CD4-positive, alpha-beta memory T cell (primary cell): ENCODE data around the gene C1orf159. TPM values are rescaled to one million over a fixed set of nuclear protein-coding genes. Genes with fewer than 3 reads are reported as not detected.
"Not testable (repeated sequence)": the region's sequence is repeated elsewhere in the genome, so short reads cannot be mapped to it uniquely, and the experiment has no call there.

ENCODE experiments used
- CTCF ChIA-PET: fragments of 350-600 bp; sonication (Branson Sonifier 250); formaldehyde crosslinking; loops from one replicate; lab custom pipeline; 2021; ENCODE audit warnings: inconsistent platforms; ENCODE audit not compliant: partially characterized antibody; lab: Charles Lee
- POLR2A ChIA-PET: fragments of 350-600 bp; sonication (Branson Sonifier 250); formaldehyde crosslinking; loops from one replicate; lab custom pipeline; 2021; ENCODE audit not compliant: partially characterized antibody; lab: Charles Lee
- DNase-seq, 5 donors: peaks; one replicate each; pipeline versions ENCODE4 v3.0.0 to v3.0.0-alpha.2; 2020 to 2022; ENCODE audit warnings: mixed read lengths in 1 of 5
- H3K27ac ChIP-seq: one replicate; pipeline ENCODE4 v1.7.0; 2013; ENCODE audit warnings: low read depth, low read length
- H3K27me3 ChIP-seq: 2 replicates; pipeline ENCODE4 v1.7.0; 2013; ENCODE audit warnings: mild to moderate bottlenecking, low read length, moderate library complexity; ENCODE audit not compliant: insufficient read depth
- H3K36me3 ChIP-seq: 2 replicates; pipeline ENCODE4 v1.7.0; 2013; ENCODE audit warnings: mild to moderate bottlenecking, low read length, moderate library complexity; ENCODE audit not compliant: insufficient read depth
- H3K4me1 ChIP-seq: 2 replicates; pipeline ENCODE4 v1.7.0; 2013; ENCODE audit warnings: mild to moderate bottlenecking, low read length, moderate library complexity; ENCODE audit not compliant: insufficient read depth
- H3K4me3 ChIP-seq, 2 donors: one replicate each; pipeline ENCODE4 v1.7.0; 2013; ENCODE audit warnings: low read length in 2 of 2, mild to moderate bottlenecking in 1 of 2
- H3K9me3 ChIP-seq, 2 donors: one replicate each; pipeline ENCODE4 v1.7.0; 2013; ENCODE audit warnings: low read length in 2 of 2, control low read depth in 1 of 2; ENCODE audit not compliant: control insufficient read depth in 1 of 2
- H3K27ac Mint-ChIP-seq, 7 donors: one replicate each; pipeline ENCODE4 v1.8.0; 2020 to 2021; ENCODE audit warnings: mixed read lengths in 7 of 7, mild to moderate bottlenecking in 6 of 7, inconsistent platforms in 3 of 7, moderate library complexity in 3 of 7
- H3K27me3 Mint-ChIP-seq, 2 donors: one replicate each; pipeline ENCODE4 v1.8.0; 2020 to 2021; ENCODE audit warnings: mixed read lengths in 2 of 2
- H3K36me3 Mint-ChIP-seq, 2 donors: one replicate each; pipeline ENCODE4 v1.8.0; 2020 to 2021; ENCODE audit warnings: mixed read lengths in 2 of 2, inconsistent platforms in 1 of 2, mild to moderate bottlenecking in 1 of 2
- H3K4me1 Mint-ChIP-seq, 4 donors: one replicate each; pipeline ENCODE4 v1.8.0; 2020 to 2021; ENCODE audit warnings: mixed read lengths in 4 of 4, mild to moderate bottlenecking in 1 of 4
- H3K4me3 Mint-ChIP-seq, 8 donors: one replicate each; pipeline ENCODE4 v1.8.0; 2020 to 2021; ENCODE audit warnings: mixed read lengths in 8 of 8, mild to moderate bottlenecking in 7 of 8, moderate library complexity in 6 of 8, inconsistent platforms in 3 of 8
- H3K9me3 Mint-ChIP-seq, 8 donors: one replicate each; pipeline ENCODE4 v1.8.0; 2020 to 2021; ENCODE audit warnings: mixed read lengths in 8 of 8, mild to moderate bottlenecking in 5 of 8, inconsistent platforms in 3 of 8, moderate library complexity in 1 of 8
- intact Hi-C: fragments of 100-400 bp; cut with micrococcal nuclease; formaldehyde crosslinking; loops from one replicate; pipeline ENCODE4 v1.15.1; 2023
- polyA plus RNA-seq, 2 donors: library from polyadenylated mRNA; unstranded; fragments of 300-500 nt; fragmentation: Illumina TruSeq; gene quantifications; one replicate each; pipeline ENCODE4 v1.2.3, GENCODE V29; 2021
- total RNA-seq, 2 experiments: library from RNA; stranded (reverse); gene quantifications; one replicate each; pipeline ENCODE4 v1.2.3, GENCODE V29; 2021

The C1orf159 gene
- total and polyA plus RNA-seq, 4 experiments from 2014 or later = 3.8 to 15.1 (median 11.5) TPM

- H3K4me3 Mint-ChIP-seq = no peak overlapping the region
- CTCF ChIA-PET = interaction anchor here (1.0 to 1.7 kb wide), 3 partner anchors 12 to 182 kb away, joined by 3 to 8 read pairs (median 3); no protein-coding TSS in a partner anchor
- POLR2A ChIA-PET = no interaction called here
- H3K27ac Mint-ChIP-seq = no peak overlapping the region
- H3K36me3 Mint-ChIP-seq = peaks cover 6 to 16% of the 10 kb centered on the region in 2 donors
- Histone ChIP-seq H3K9me3 (peaks cover 0 to 4% of the 10 kb centered on the region in 2 donors), H3K36me3 (no peaks in the 10 kb centered on the region), H3K27ac (no peak overlapping the region), H3K27me3 (no peaks in the 10 kb centered on the region), H3K4me1 (peaks cover 3% of the 10 kb centered on the region), H3K4me3 (no peak overlapping the region)
- H3K9me3 Mint-ChIP-seq = peaks cover 0 to 6% (median 3%) of the 10 kb centered on the region in 8 donors
- no peaks in the 10 kb centered on the region for H3K27me3 Mint-ChIP-seq
- peaks cover 4 to 26% (median 12%) of the 10 kb centered on the region in 4 donors for H3K4me1 Mint-ChIP-seq
- intact Hi-C loops = no loop called here
- no peak for DNase-seq
Measured at GRCh38 chr1:1109743-1110142, 6.1 kb downstream of the C1orf159 start.

GRCh38 chr1:1106510-1107221 is 9.2 kb downstream of the C1orf159 start:
- no peak for DNase-seq
- intact Hi-C loops = no loop called here
- Mint-ChIP-seq H3K4me1 (peaks cover 9 to 44% (median 22%) of the 10 kb centered on the region in 4 donors), H3K36me3 (peaks cover 2 to 3% of the 10 kb centered on the region in 2 donors), H3K9me3 (no peaks in the 10 kb centered on the region), H3K27ac (no peak overlapping the region), H3K4me3 (no peak overlapping the region), H3K27me3 (no peaks in the 10 kb centered on the region)
- H3K4me1 ChIP-seq = peaks cover 19% of the 10 kb centered on the region
- ChIA-PET POLR2A (no interaction called here), CTCF (no interaction called here)
- H3K27ac ChIP-seq = no peak overlapping the region
- no peak overlapping the region for H3K4me3 ChIP-seq
- H3K9me3 ChIP-seq = no peaks in the 10 kb centered on the region
- H3K36me3 ChIP-seq = no peaks in the 10 kb centered on the region
- no peaks in the 10 kb centered on the region for H3K27me3 ChIP-seq

- H3K27me3 Mint-ChIP-seq, H3K27me3 ChIP-seq, H3K4me3 ChIP-seq, H3K36me3 Mint-ChIP-seq, H3K36me3 ChIP-seq, H3K9me3 ChIP-seq, CTCF ChIA-PET, DNase-seq, H3K27ac ChIP-seq, intact Hi-C loops: not testable (repeated sequence)
- Mint-ChIP-seq H3K4me3 (peak overlapping the region in 4 of 8 donors; percentile 7 to 41 (median 18)), H3K4me1 (peaks cover 15 to 59% (median 35%) of the 10 kb centered on the region in 4 donors), H3K27ac (peak overlapping the region in 2 of 7 donors; percentile 21 to 78), H3K9me3 (peaks cover 0 to 12% (median 9%) of the 10 kb centered on the region in 8 donors)
- POLR2A ChIA-PET = interaction anchor here (0.9 kb wide), 1 partner anchor 12 kb away, joined by 3 read pairs; the partner anchor contains the start of gene C1orf159
- peaks cover 33% of the 10 kb centered on the region for H3K4me1 ChIP-seq
Measured at GRCh38 chr1:1104152-1104551, 11.7 kb downstream of the C1orf159 start.

DNA sequence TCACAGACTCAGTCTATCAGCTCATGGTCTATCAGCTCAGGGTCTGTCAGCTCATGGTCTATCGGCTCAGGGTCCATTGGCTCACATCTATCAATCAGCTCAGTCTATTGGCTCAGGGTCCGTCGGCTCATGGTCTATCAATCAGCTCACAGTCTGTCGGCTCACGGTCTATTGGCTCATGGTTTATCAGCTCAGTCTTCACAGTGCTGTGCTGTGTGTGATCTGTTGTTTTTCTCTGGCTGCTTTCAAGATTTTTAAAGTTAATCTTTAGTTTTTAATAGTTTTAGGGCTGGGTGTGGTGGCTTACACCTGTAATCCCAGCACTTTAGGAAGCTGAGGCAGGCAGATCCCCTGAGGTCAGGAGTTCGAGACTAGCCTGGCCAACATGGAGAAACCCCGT is 14.4 kb downstream of the C1orf159 start:
- Mint-ChIP-seq H3K27ac (no peak overlapping the region), H3K27me3 (no peaks in the 10 kb centered on the region), H3K9me3 (peaks cover 0 to 17% (median 13%) of the 10 kb centered on the region in 8 donors), H3K36me3 (peaks cover 6% of the 10 kb centered on the region in 2 donors), H3K4me1 (peaks cover 15 to 56% (median 37%) of the 10 kb centered on the region in 4 donors), H3K4me3 (no peak overlapping the region)
- peaks cover 44% of the 10 kb centered on the region for H3K4me1 ChIP-seq
- H3K36me3 ChIP-seq = no peaks in the 10 kb centered on the region
- ChIA-PET CTCF (interaction anchor here (1.4 kb wide), 1 partner anchor 117 kb away, joined by 3 read pairs; no protein-coding TSS in a partner anchor), POLR2A (interaction anchor here (0.8 kb wide), 1 partner anchor 14 kb away, joined by 3 read pairs; the partner anchor contains the start of gene C1orf159)
- DNase-seq = no peak
- no peak overlapping the region for H3K27ac ChIP-seq
- no peak overlapping the region for H3K4me3 ChIP-seq
- no peaks in the 10 kb centered on the region for H3K9me3 ChIP-seq
- no peaks in the 10 kb centered on the region for H3K27me3 ChIP-seq
- intact Hi-C loops = no loop called here

- Mint-ChIP-seq H3K36me3 (peaks cover 6% of the 10 kb centered on the region in 2 donors), H3K27me3 (no peaks in the 10 kb centered on the region), H3K27ac (peak overlapping the region in 2 of 7 donors; percentile 39 to 59), H3K9me3 (peaks cover 0 to 17% (median 13%) of the 10 kb centered on the region in 8 donors), H3K4me1 (peaks cover 14 to 52% (median 37%) of the 10 kb centered on the region in 4 donors), H3K4me3 (no peak overlapping the region)
- DNase-seq = no peak
- Histone ChIP-seq H3K27me3 (no peaks in the 10 kb centered on the region), H3K36me3 (no peaks in the 10 kb centered on the region), H3K4me3 (no peak overlapping the region), H3K27ac (no peak overlapping the region), H3K4me1 (peaks cover 44% of the 10 kb centered on the region), H3K9me3 (no peaks in the 10 kb centered on the region)
- CTCF ChIA-PET = interaction anchor here (1.4 kb wide), 1 partner anchor 116 kb away, joined by 3 read pairs; no protein-coding TSS in a partner anchor
- POLR2A ChIA-PET = no interaction called here
- intact Hi-C loops = no loop called here
Measured at GRCh38 chr1:1100296-1100695, 15.6 kb downstream of the C1orf159 start.

DNA sequence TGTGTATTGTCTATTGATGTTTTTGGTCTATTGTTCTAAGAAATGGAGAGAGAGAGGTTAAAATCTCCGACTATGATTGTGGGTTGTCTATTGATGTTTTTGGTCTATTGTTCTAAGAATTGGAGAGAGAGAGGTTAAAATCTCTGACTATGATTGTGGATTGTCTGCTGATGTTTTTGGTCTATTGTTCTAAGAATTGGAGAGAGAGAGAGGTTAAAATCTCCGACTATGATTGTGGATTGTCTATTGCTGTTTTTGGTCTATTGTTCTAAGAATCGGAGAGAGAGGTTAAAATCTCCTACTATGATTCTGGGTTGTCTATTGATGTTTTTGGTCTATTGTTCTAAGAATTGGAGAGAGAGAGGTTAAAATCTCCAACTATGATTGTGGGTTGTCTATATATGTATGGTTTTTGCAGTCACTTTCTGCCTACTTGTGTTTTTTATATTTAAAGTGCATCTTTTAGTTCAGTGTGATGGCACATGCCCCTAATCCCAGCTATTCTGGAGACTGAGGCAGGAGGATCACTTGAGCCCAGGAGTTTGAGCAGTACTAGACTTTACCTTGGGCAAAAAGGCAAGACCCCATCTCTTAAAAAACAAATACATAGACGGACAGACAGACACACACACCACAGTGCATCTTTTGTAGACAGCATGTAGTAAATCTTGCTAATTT is 16.2 kb downstream of the C1orf159 start:
- Histone ChIP-seq H3K9me3 (no peaks in the 10 kb centered on the region), H3K4me1 (peaks cover 41% of the 10 kb centered on the region), H3K36me3 (no peaks in the 10 kb centered on the region), H3K4me3 (no peak overlapping the region), H3K27ac (no peak overlapping the region), H3K27me3 (no peaks in the 10 kb centered on the region)
- Mint-ChIP-seq H3K4me3 (peak overlapping the region in 6 of 8 donors; percentile 12 to 54 (median 31)), H3K27ac (peak overlapping the region; percentile 13 to 85 (median 73)), H3K36me3 (peaks cover 6% of the 10 kb centered on the region in 2 donors), H3K4me1 (peaks cover 14 to 49% (median 36%) of the 10 kb centered on the region in 4 donors), H3K27me3 (no peaks in the 10 kb centered on the region), H3K9me3 (peaks cover 0 to 17% (median 13%) of the 10 kb centered on the region in 8 donors)
- intact Hi-C loops = no loop called here
- no peak for DNase-seq
- POLR2A ChIA-PET = no interaction called here
- CTCF ChIA-PET = no interaction called here
